HuH-7.5 (cell line): ENCODE measurements around the gene ID4.

Experiments
- DNase-seq: peaks from one replicate; pipeline ENCODE4 v3.0.0; 2011; ENCODE audit warnings: low spot score

ID4 gene, protein sequence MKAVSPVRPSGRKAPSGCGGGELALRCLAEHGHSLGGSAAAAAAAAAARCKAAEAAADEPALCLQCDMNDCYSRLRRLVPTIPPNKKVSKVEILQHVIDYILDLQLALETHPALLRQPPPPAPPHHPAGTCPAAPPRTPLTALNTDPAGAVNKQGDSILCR

GRCh38 chr6:19836799-19837510 is at the start of gene ID4:
TSS of gene ID4 (plus strand) at chr6:19837370. CDS start at chr6:19837755, 385 bp downstream.
- peak; percentile 81 for DNase-seq

GRCh38 chr6:19788686-19789085 is 48.5 kb upstream of the ID4 start:
- DNase-seq = no peak

GRCh38 chr6:19789100-19789803 is 47.9 kb upstream of the ID4 start:
- no peak for DNase-seq

- DNase-seq = no peak
Observed at GRCh38 chr6:19791267-19791666, 45.9 kb upstream of the ID4 start.

DNA sequence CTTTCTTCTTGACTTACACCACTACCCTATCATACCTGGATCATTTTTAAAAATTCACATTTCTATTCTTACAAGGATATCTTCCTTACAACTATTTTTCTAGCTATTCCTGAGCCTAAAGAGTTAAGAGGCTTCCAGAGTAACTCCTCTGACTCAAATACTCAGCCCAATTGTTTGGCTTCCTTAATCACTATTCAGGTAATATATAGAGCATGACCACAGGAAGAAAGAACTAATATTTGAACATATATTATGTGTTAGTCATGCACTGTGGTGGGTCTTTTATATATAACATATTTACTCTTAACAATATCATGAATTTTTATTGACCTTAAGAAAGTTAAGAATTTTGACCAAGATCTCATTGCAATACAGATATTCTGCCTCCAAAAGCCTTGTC is 42.0 kb upstream of the ID4 start:
- no peak for DNase-seq

DNA sequence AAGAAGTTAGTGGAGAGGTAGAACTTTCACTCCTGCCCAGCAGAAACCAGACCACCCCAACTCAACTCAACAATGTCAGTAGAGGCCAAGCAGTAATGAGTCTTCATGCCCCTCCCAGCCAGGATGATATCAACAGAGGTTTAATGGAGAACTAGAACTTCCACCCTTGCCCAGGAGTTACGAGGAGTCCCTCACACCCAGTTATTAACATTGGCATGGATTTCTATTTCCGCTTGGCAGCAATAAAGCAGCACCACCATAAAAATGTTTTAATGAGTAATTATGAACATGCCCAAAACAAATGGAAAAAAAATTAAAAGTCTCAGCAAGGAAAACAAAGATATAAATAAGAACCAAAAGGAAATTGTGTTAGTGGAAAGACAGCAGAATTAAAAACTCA is 40.7 kb upstream of the ID4 start:
- no peak for DNase-seq

- no peak for DNase-seq
Observed at GRCh38 chr6:19798362-19798761, 38.8 kb upstream of the ID4 start.

DNA sequence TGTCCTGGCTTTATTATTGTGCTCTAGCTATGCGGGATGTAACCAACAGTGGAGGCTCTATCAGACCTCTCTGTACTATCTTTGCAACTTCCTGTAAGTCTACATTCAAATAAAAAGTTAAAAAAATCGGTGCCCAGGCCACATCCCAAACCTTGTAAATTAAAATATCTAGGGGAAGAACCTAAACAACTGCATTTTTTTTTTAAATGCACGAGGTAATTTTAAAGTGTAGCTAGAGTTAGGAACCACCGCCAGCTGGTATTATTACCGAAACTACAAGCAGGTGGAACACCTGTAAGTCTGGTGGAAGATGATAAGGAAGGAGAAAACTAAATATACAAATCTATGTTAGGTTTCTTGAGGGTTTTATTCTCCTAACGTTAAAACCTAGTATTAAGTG is 34.5 kb upstream of the ID4 start:
- DNase-seq = no peak

DNA sequence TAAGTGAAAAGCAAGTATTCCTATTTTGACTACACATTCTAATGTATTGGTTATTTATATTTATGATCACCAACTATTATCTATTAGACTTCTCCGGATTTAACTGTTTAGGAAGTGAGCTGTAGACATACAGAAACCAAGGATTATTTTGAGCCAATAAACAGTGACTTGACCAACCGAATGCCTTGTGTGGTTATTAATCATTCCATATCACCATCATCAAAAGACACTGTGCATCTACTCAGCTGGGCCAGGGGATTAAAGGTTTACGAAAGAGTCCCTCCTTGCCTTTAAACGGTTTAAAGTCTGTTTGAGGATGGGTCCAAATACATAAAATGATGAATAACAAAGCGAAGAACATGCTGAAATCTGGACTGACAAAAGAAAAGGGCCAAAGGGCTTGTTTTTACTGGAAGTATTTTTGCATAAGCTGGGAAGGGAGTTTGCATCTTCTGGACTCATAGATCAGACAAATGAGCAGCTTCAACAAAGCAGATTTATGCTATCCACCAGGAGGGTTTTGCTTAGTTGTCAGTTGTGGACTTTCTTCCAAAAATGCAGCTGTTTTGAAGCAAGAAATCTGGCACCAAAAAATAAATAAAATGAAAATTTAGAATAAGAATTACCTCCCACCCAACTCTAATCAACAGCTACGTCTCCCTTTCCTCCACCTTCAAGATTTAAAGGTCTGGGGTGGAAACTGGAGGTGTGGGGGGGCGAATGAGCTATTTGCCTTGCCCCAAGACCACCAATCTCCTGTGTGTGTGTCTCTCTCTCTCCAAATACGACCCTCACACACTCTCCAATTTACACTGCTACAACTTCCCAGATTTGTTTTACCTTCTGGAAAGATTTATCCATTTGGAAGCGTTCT is 33.6 kb upstream of the ID4 start:
- DNase-seq = no peak

DNA sequence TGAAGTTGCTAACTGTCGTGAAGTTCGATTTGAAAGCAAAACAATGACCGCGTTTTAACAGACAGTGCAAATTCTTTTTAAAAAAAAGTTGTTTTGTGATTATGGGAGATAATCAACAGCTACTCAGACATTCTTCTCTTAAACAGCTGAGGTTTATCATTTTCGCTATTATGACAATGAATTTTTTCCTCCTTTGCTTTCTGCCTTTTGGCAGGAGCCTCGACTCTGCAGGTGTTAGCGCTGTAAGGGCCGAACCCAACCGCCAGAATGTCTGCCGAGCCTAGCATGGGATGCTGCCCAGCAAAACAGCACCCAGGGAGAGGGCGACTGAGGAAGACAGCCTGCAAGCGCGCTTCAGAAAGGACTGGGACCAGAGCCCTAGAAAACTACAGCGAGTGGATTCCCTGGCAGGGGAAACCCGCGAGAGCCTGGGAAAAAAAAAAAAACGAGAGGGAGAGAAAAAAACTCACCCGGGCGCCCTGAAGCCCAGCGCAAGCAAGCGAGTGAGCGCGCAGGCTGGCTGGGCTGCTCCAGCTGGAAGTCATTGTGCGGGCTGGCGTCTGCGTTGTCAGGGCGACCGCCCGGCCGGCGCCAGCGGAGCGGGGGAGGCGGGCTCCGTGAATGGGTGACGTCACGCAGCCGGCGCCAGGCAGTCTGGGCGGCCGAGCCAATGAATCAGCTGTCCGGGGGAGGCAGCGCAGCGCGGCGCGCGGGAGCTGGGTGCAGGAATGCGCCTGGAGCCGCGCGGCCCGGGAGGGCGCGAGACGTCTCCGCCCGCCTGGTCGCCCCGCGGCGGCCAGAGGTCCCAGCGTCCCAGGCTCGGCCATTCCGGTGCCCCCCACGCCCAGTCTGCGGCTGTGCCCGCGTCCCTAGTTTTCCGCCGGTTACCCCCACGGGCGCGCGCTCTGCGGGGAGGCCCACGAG is 32.7 kb upstream of the ID4 start:
- DNase-seq = peak; percentile 45

DNA sequence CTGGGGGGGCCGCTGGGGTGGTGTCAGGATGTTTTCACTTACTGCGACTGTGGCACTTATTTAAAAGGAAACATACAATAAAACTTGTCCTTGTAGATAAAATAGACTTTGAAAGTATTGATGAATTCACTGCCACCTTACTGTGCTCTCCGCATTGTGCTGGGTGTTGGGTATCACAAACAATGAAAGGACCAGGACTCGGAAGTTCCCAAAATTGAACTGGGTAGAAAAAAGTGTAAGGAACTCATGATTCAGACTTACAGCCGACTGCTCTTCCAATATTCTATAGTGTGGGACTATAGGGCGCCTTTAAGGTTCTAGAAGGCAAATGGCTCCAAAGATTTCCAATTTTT is 32.1 kb upstream of the ID4 start:
- no peak for DNase-seq

DNA sequence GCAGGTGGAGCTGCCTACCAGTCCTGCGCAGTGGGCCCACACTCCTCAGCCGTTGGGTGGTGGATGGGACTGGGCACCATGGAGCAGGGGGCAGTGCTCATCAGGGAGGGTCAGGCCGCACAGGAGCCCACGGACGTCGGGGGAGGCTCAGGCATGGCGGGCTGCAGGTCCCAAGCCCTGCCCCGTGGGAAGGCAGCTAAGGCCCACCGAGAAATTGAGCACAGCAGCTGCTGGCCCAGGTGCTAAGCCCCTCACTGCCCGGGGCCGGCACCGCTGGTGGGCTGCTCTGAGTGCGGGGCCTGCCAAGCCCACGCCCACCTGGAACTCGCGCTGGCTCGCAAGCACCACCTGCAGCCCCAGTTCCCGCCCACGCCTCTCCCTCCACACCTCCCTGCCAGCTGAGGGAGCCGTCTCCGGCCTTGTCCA is 30.2 kb upstream of the ID4 start:
- DNase-seq = no peak

DNA sequence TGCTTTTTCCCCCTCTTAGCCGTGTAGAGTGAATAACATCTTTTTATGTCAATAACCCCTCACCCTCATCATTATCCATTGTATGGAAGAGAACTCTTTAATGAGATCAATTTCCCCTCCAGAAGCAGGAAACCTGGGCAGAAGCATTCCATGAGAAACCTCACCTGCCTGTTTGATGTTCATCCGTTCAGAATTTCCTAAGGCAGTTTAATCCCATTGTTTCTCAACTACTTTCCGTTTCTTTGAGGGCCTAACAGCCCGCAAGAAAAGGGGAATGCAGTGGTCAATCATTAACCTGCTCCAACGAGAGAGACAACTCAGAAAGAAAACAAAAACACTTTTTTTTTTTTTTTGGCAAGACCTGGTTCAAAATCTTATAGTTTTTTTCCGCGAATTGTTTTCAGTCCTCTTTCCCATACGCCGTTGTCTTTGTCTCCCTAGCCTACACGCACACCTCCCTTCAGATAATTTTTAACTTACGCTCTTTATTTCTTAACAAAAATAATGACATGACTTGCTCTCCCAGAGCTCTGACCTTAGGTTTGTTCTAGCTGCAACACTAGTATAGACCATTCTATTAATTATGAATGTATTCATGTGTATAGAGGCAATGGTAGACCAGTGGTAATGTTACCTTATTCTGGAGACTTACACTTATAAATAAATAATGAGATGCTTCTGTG is 25.6 kb upstream of the ID4 start:
- DNase-seq = no peak

GRCh38 chr6:19812512-19813119 is 24.6 kb upstream of the ID4 start:
- DNase-seq = no peak

GRCh38 chr6:19818805-19819204 is 18.4 kb upstream of the ID4 start:
- no peak for DNase-seq

- no peak for DNase-seq
Observed at GRCh38 chr6:19824058-19824807, 12.9 kb upstream of the ID4 start.

GRCh38 chr6:19827247-19827646 is 9.9 kb upstream of the ID4 start:
- DNase-seq = no peak

GRCh38 chr6:19827903-19828302 is 9.3 kb upstream of the ID4 start:
- DNase-seq = no peak

DNA sequence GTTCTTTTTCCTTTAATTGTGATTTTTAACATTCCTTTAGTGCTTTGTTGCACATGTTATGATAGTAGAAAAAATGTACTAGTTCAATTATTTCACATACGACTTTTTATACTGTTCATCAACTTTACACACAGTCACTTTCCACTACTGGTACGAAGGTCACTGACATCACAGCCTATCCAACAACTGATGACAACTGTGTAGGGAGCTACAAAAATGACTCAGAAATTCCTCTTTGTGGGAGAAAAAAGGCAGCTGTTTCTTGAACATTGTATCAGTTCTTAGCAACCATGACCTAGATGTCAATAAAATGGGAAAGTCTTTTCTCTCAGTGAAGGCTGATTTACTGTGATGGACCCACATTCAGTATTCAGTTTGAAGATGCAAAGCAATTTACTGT is 7.0 kb upstream of the ID4 start:
- DNase-seq = no peak

GRCh38 chr6:19831358-19831757 is 5.8 kb upstream of the ID4 start:
- no peak for DNase-seq
